HL-60 (cell line): ENCODE results near the gene LRP1B.

Experiments
- DNase-seq, 2 experiments: peaks; one replicate each; pipeline ENCODE4 v3.0.0-alpha.2; 2010 to 2020; ENCODE audit warnings: low read depth in 1 of 2, low spot score in 1 of 2
- H3K27ac ChIP-seq: fragments of 250-450 bp; sonication (Bioruptor Pico); replicated peaks from 2 replicates; pipeline ENCODE4 v1.5.1; 2020; ENCODE audit warnings: mild to moderate bottlenecking, moderate library complexity
- H3K27me3 ChIP-seq: fragments of 250-450 bp; sonication (Bioruptor Pico); 2 replicates; pipeline ENCODE4 v1.5.1; 2021; ENCODE audit warnings: mild to moderate bottlenecking, moderate library complexity; ENCODE audit not compliant: insufficient read depth, poor library complexity, severe bottlenecking
- H3K4me3 ChIP-seq: replicated peaks from 2 replicates; pipeline ENCODE4 v1.5.1; 2011; ENCODE audit warnings: mild to moderate bottlenecking, control low read depth, low read length; ENCODE audit not compliant: insufficient read depth
- CTCF ChIP-seq: IDR thresholded peaks from one replicate; pipeline ENCODE4 v1.5.1; 2011; ENCODE audit warnings: low read length, control low read depth, inconsistent platforms; ENCODE audit not compliant: insufficient read depth
- GABPA ChIP-seq: IDR thresholded peaks from 2 replicates; pipeline ENCODE4 v1.6.1; 2012; ENCODE audit warnings: low read depth
- POLR2AphosphoS5 ChIP-seq: IDR thresholded peaks from 2 replicates; pipeline ENCODE4 v1.6.1; 2012; ENCODE audit warnings: low read depth
- REST ChIP-seq: IDR thresholded peaks from 2 replicates; pipeline ENCODE4 v1.6.1; 2012; ENCODE audit warnings: low read depth; ENCODE audit not compliant: insufficient replicate concordance
- SPI1 ChIP-seq: IDR thresholded peaks from 2 replicates; pipeline ENCODE4 v1.6.1; 2012; ENCODE audit warnings: low read depth, mild to moderate bottlenecking, borderline replicate concordance

The LRP1B gene

GRCh38 chr2:142176941-142177340 lies 46.1 kb upstream of the LRP1B start:
- no peak overlapping the region for H3K27ac ChIP-seq
- DNase-seq: no peak
- TF ChIP-seq POLR2AphosphoS5 (no peak), GABPA (no peak), REST (no peak), SPI1 (no peak), CTCF (no peak)
- no peaks in the 10 kb centered on the region for H3K27me3 ChIP-seq
- no peak overlapping the region for H3K4me3 ChIP-seq

DNA sequence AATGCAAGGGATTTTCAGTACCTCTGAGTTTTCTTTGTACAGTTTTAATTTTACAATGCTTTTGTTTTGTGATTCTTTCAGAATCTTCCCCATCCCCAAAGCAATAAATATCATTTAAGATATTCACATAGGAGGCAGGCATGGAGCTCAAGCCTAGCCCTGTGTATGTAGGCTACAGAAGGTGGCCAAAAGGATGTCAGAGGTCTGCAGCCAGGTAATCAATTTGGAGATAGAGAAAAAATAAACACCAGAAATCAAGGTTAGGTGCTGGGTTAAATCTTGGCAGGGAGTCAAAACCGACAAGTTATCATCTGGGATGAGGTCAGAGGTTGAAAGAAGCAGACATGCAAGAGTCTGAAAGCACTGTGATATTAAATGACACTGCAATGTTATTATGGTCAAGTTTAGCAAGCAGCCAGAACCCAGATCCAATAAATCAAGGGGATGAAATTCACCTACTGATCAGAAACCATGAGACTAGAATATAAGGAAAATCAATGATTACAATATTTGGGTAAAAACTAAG lies 45.1 kb upstream of the LRP1B start:
- H3K27me3 ChIP-seq: no peaks in the 10 kb centered on the region
- TF ChIP-seq SPI1 (no peak), REST (no peak), CTCF (no peak), GABPA (no peak), POLR2AphosphoS5 (no peak)
- no peak overlapping the region for H3K27ac ChIP-seq
- H3K4me3 ChIP-seq: no peak overlapping the region
- no peak for DNase-seq

- no peak overlapping the region for H3K4me3 ChIP-seq
- H3K27me3 ChIP-seq: no peaks in the 10 kb centered on the region
- TF ChIP-seq SPI1 (no peak), REST (no peak), CTCF (no peak), GABPA (no peak), POLR2AphosphoS5 (no peak)
- H3K27ac ChIP-seq: no peak overlapping the region
- DNase-seq: no peak
These were observed 43.4 kb upstream of the LRP1B start for GRCh38 chr2:142174176-142174575.
